HG03575 (cell line): ENCODE results near the gene PCBP4.
A peak's percentile ranks its signal among the peaks of the same experiment; 100 is the strongest.
"Not testable (repeated sequence)": the region's sequence is repeated elsewhere in the genome, so short reads cannot be mapped to it uniquely, and the experiment has no call there.

Experiments used
- ATAC-seq: cut with Tn5 transposase; IDR thresholded peaks from one replicate; pipeline ENCODE4 v1.9.1; 2021; ENCODE audit not compliant: unreplicated experiment, insufficient number of reproducible peaks, low FRiP score; ENCODE audit errors: extremely low read depth

Gene PCBP4

DNA sequence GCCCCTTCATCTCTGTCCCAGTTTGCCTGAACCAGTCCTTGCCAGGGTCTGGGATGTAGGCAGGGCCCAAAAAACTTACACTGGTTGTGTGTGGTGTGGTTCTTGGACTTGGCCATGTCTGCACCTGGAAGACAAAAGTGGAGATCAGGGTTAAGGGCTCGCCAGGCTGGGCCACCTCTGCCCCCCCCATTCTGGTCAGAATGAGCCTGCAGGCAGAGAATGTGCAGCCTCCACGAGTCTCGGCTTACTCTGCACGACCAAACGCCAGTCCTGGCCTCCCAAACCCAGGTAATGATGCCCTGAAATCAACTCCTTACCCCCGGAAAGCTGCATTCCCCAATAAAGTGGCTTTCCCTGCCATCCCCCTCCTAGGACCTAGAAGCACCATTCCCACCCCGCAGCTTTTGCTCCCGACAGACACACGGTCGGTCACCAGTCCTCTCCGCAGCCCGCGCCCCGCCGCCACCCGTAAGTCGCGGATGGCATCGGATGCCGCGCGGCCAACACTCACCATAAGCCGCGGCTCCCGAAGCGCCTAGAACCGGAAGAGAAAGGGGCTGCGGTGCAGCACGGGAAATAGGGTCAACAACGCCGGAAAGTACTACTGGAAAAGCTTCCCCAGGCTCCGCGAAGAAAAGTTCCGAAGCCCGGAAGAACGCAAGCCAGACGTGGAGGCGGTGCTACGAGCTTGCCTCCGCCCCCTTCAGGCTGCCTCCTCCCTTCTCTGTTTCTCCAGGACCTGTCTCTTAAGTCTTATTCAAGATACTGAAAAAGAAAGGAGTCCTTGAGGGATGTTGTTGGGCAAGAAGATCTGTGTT, 28.3 kb upstream of the PCBP4 start, which contains the start of gene RPL29:
Gene RPL29 (minus strand): TSS at position 550 of the 818 bp plus-strand sequence. CDS start 434 bp downstream, at position 116.
- ATAC-seq: peak; percentile 56

DNA sequence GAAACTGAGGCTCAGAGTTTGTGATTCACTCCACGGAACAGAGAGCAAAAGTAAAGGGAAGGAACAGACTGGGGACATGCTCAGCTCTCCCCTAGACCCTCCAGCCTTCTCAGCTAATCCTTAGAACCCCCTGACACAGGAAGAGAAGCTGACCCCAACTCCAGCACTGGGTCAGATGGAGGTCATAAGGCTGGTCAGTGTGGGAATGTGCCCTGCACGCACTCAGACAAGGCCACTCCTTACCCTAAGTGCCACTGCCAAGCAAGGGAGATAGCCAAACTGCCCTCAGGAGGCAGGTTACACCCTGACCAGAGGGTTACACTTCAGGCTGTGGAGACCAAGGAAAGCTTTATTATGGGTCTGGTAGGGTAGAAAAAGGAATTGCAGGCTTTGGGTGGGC, 27.3 kb upstream of the PCBP4 start:
- no peak for ATAC-seq

DNA sequence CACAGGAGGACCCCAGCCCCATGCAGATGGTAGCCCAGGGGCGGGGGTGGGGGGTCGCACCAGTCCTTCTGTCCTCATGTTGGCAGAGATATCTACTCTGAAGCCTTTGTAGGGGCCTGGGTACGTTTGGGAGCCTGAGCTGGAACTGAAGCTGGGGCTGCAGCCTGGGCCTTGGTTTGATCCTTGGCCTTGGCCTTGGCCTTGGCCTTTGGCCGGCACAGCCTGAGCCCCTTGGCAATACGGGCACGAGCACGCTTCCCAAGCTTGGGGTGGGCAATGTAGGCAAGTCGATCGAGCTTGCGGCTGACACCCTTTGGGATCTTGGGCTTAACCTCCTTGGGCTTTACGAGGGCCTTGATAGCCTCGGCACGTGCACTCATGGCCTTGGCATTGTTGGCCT, 26.4 kb upstream of the PCBP4 start:
- ATAC-seq: not testable (repeated sequence)

DNA sequence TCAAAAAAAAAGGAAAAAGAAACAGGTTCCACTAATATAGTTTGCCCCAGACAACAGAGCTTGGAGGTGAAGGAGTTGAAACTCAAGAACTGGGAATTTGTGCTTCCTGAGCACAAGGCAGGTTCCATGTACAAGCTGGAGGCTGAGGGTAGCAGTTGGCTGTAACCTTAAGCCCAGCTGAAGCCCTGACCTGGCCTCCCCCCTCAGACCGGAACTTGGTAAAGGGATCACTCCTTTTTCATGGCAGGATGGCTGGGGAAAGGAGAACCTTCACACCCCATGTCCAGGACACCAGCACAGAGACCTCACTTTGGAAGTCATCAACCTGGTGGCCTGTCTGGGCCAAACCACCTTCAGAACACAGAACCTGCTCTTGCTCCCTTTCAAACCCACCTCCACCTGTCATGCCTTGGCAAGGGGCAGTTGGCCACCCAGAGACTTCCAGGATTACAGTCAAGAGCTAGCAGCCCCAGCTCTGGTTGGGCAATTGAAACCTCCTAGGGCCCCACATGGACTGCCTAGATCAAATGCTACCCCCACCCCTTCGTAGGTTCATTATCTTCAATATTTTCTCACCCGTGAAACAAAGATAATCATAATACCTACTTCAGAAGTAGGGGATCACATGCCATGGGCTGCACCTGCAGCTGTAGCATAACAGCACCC, 24.9 kb upstream of the PCBP4 start:
- no peak for ATAC-seq

DNA sequence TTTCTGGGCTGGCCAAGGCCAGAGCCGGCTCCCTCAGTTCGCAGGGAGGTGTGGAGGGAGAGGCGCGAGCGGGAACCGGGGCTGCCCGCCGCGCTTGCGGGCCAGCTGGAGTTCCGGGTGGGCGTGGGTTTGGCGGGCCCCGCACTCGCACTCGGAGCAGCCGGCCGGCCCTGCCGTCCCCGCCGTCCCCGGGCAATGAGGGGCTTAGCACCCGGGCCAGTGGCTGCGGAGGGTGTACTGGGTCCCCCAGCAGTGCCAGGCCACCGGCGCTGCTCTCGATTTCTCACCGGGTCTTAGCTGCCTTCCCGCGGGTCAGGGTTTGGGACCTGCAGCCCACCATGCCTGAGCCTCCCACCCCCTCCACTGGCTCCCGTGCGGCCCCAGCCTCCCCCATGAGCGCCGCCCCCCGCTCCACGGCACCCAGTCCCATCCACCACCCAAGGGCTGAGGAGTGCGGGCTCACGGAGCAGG, 23.3 kb upstream of the PCBP4 start:
- not testable (repeated sequence) for ATAC-seq

DNA sequence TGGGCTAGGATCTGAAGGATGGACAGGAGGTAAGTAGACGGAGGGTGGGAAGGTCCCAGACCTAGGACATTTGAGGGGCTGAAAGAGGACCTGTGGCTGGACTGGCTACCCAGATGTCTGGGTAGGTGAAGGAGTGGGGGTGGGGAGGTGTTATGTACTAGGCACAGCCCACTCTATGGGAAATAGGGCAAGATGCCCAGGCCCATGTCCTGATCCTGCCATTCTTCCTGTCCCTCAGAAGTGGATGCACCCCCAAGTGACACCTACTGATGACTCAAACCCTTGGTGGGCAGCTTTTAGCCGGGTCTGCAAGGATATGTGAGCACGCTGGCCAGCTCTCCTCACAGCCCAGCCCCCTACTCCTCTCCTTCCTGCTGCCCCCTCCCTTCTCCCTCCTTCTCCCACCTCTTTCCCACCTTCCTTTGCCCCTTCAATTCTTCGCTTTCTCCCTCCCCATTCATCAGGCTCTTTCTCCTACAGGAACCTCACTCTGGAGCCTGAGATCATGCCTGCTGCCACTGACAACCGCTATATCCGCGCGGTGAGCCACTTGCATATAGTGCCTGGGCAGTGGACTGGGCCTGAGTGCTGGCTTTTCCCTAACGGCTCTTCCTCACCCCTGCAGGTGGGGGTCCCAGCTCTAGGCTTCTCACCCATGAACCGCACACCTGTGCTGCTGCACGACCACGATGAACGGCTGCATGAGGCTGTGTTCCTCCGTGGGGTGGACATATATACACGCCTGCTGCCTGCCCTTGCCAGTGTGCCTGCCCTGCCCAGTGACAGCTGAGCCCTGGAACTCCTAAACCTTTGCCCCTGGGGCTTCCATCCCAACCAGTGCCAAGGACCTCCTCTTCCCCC, 21.3 kb upstream of the PCBP4 start:
- ATAC-seq: no peak

DNA sequence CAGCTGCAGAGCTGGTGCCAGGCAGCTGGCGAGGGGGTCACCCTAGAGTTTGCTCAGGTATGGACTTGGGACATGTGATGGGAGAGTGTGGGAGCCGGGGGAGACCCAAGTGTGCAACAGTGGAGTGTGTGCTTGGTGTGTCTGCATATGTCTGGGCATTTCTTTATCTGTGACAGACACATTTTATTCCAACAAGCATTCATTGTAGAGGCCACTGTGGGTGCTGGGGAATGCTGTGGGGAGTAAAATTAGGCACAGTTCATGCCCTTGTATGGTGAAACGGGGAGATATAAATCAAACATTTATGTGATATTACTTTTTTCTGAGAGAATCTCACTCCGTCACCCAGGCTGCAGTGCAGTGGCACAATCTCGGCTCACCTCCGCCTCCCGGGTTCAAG, 20.3 kb upstream of the PCBP4 start:
- no peak for ATAC-seq

DNA sequence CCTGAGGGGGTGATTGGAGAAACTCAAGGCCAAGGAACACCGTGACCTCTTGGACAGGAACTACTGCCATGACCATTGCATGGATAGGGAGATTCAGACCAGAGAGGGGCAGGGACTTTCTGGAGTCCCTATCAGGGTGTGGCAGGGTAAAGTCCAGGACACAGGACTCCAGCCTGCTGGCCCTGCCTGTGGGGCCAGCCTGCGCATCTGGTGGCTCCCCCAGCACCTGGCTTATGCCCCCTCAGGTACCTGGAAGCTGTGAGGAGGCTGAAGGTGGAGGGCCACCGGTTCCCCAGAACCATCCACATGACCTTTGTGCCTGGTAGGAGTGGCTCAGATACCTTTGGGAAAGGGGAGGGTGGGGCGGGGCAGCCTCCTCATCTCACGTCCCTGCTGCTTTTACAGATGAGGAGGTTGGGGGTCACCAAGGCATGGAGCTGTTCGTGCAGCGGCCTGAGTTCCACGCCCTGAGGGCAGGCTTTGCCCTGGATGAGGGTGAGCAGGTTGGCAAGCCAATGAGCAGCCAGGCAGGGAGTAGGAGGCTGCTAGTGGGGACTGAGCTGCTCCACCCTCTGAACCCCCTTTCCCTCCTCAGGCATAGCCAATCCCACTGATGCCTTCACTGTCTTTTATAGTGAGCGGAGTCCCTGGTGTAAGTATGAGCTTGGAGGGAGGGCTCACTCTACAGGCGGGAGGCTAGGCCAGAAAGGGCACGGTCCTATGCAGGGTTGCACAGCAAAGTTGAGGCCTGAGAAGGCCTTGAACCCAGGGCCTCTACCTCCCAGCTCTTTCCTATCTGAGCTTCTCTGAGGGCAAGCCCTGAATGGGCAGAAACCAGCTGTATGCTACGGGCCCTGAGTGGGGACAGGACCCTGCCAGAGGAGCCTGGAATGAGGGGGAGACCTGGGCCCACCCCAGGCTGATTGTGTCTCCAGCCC, 19.0 kb upstream of the PCBP4 start:
- no peak for ATAC-seq

DNA sequence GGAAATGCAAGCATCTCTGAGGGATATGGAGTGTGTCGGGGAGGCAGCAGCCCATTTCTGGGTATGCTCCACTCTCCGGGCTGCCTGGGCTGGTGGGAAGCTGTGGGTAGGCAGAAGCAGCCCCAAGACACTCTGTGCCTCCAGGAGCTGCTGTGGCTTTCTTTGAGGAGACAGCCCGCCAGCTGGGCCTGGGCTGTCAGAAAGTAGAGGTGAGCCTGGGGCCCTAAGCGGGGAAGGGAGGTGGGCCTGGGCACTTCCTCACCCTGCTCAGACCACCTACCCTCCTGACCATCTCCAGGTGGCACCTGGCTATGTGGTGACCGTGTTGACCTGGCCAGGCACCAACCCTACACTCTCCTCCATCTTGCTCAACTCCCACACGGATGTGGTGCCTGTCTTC, 17.8 kb upstream of the PCBP4 start:
- no peak for ATAC-seq

DNA sequence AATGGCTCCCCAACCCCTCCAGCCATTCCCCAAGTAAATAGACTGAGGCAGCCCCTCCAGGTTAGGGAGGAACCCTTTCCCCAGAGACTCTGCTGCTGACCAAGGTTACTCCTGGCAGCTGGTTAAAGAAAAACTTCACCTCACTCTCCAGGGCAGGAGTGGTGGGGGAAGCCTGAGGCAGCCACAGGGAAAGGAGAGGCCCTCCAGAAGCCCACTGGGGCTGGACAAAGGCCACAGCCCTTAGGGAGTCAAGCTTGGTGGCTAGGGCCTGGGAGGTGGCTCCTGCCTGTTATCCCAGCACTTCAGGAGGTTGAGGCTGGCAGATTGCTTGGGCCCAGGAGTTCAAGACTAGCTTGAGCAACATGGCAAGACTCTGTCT, 17.0 kb upstream of the PCBP4 start:
- no peak for ATAC-seq

DNA sequence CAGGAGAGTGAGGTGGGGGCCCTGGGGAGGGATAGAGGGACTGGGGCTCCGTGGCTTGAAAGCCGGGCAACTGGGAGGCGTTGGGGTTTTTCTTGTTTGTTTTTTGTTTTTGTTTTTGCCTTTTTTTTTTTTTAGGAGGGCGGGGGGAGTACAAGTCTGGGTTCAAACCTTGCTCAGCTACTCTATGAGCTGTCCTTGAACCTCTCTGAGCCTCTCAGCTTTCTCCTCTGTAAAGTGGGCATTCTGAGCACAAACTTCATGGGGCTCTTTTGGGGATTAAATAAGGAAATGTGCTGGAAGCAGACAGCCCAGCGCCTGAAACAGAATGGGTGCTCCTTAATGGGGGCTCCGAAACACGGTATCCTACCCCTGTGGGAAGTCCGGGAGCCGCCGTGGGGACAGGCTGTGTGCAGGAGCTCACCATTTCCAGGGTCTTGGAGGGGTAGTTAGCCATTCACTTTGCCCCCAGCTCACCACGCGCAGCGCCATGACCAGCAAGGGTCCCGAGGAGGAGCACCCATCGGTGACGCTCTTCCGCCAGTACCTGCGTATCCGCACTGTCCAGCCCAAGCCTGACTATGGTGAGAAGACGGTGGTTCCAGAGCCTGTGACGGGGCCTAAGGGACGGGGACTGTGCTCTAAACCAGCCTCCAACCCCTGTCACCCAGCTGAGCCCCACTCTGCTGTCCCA, 16.5 kb upstream of the PCBP4 start:
- ATAC-seq: no peak

DNA sequence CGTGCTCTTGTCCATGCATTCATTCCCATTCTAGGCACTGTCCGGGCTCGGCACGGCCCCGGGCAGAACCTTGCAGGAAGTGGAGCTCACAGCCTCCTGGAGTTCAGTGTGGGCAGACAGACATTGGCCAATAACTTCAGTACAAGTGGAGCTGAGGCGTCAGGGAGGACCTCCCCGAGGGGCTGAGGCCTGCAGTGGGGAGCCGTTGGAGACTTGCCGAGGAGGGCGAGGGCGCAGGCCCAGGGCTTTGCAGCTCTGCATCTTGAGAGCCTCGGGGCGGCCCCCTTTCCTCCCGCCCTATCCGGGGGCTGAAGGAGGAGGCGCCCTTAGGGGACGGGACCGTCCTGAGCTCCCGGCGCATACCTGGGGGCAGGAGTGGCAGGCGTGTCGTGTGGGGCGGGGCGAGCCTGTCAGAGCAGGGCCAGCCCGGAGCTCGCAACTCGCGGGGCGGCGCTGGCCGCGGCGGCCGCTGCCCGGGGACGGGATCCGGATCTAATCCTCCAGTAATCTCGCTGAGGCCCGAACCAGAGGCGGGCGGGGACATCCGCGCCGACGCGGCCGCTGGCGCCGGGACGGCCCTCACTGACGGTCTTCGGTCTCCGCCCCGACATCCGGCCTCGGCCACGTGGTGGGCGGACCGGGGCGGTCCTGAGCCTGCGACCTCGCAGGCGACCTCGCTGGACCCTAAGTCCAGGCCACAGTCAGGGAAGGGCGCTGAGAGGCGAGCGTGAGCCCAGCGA, 15.8 kb upstream of the PCBP4 start, which contains the start of gene ACY1:
Gene ACY1 (plus strand): TSS at position 698 of the 740 bp plus-strand sequence. CDS start 530 bp downstream, outside the sequence.
- ATAC-seq: no peak

DNA sequence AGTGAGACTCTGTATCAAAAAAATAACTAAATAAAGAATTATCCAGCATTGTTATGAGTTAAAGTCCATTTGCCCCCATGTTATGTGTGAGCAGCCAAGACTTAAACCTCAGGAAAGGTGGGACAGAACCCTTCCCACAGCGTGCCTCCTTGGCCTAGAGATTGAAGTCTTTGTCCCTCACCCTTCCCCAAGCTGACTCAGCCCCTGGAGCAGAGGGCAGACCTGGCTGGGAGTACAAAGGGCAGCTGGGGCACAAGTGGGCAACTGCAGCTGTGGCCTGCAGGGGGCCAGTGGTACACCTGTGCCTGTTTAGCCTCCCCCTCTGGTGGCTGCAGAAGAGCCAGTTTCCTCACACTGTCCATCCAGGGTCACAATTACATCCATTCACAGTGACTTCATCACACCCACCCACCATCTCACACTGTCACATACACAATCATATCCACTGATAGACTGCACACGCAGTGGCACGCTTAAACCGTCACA, 15.1 kb upstream of the PCBP4 start:
- ATAC-seq: no peak

DNA sequence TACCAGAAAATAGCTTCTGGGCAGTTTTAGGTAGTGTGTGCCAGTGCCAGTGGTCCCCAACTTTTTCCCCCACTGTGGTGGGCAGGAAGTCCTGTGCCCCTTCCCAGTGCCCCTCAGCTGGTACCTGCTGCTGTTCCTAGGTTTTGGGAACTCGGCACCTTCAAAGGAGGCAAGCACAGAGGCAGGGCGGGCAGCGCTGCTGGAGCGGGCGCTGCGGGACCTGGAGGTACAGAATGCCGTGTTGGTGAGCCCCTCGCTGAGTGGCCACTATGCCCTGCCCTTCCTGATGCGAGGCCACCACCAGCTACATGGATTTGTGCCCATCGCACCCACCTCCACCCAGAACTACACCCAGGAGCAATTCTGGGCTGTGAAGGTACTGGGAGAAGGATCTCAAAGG, 13.0 kb upstream of the PCBP4 start:
- no peak for ATAC-seq

DNA sequence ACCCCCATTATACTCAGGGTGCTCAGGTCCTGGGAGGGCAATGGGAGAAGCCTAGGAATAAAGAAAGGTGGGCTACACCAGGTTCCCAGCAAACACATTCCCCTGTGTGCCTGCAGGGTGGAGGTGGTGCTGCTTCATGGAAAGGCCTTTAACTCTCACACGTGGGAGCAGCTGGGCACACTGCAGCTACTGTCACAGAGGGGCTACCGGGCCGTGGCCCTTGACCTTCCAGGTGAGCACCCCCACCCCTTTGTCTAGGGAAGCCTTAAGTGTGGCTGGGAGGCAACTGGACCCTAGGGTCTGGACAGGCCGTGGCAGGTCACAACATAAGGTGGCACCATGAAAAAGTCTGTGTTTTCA, 10.9 kb upstream of the PCBP4 start:
- no peak for ATAC-seq

DNA sequence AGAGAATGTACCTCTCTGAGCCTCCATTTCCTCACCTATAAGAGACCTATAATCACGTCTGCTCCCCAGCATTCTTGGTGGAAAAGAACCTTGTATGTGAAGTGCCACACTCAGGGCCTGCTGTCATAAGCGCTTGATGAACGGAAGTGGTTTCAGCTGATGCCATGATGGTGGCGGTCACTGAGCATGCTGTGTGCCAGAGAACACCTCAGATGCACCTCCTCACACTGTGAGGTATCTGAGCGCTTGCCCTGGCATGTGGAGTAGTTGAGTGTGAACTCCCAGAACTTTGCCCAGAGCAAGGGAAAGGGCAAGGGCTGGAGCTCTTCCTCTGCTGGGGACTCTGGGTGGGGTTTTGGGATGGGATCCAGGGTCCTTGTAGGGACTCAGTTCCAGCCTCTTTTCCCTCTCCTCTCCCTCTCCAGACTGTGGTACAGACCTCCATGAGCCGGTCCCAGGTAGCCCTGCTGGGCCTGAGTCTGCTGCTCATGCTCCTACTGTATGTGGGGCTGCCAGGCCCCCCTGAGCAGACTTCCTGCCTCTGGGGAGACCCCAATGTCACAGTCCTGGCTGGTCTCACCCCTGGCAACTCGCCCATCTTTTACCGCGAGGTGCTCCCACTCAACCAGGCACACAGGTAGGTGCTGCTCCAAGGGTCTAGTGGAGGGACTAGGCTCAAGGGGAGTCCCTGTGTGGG, 10.3 kb upstream of the PCBP4 start:
- no peak for ATAC-seq
